DOHH2 (cell line): Measurements from ENCODE around the gene ATP10B.

Source experiments
- H3F3A ChIP-seq: fragments of 200-600 bp; sonication (generic), shearing (Covaris generic); 2 replicates; pipeline ENCODE4 v1.6.0; 2016; ENCODE audit warnings: antibody characterized with exemption, mild to moderate bottlenecking; ENCODE audit not compliant: control insufficient read depth, insufficient read depth
- H3K27ac ChIP-seq: fragments of 200-600 bp; sonication (generic); 2 replicates; pipeline ENCODE4 v1.5.1; 2014; ENCODE audit warnings: low read depth, mild to moderate bottlenecking, low read length, moderate library complexity
- H3K27me3 ChIP-seq: fragments of 200-600 bp; sonication (generic); 2 replicates; pipeline ENCODE4 v1.6.1; 2014; ENCODE audit warnings: mild to moderate bottlenecking, low read length, mixed read lengths; ENCODE audit not compliant: control insufficient read depth
- H3K36me3 ChIP-seq: fragments of 200-600 bp; sonication (generic); 2 replicates; pipeline ENCODE4 v1.6.1; 2014; ENCODE audit warnings: mild to moderate bottlenecking, low read length, moderate library complexity, mixed read lengths; ENCODE audit not compliant: control insufficient read depth
- H3K4me1 ChIP-seq: fragments of 200-600 bp; sonication (generic); 2 replicates; pipeline ENCODE4 v1.6.1; 2014; ENCODE audit warnings: mild to moderate bottlenecking, low read length, mixed read lengths; ENCODE audit not compliant: control insufficient read depth
- H3K4me2 ChIP-seq: fragments of 200-600 bp; sonication (generic); 2 replicates; pipeline ENCODE4 v1.6.0; 2014; ENCODE audit warnings: mild to moderate bottlenecking, low read length, moderate library complexity
- H3K4me3 ChIP-seq: fragments of 200-600 bp; sonication (generic); 2 replicates; pipeline ENCODE4 v1.5.1; 2014; ENCODE audit warnings: mild to moderate bottlenecking, low read length, mixed read lengths
- H3K79me2 ChIP-seq: fragments of 200-600 bp; sonication (generic); 2 replicates; pipeline ENCODE4 v1.6.1; 2014; ENCODE audit warnings: mild to moderate bottlenecking, low read length, mixed read lengths; ENCODE audit not compliant: control insufficient read depth
- H3K9me2 ChIP-seq: fragments of 200-600 bp; sonication (generic); replicated peaks from 2 replicates; pipeline ENCODE4 v1.6.1; 2014; ENCODE audit warnings: mild to moderate bottlenecking, low read length, mixed read lengths; ENCODE audit not compliant: control insufficient read depth
- H3K9me3 ChIP-seq: fragments of 200-600 bp; sonication (generic); 2 replicates; pipeline ENCODE4 v1.6.1; 2014; ENCODE audit warnings: antibody characterized with exemption, low read length, mixed read lengths; ENCODE audit not compliant: control insufficient read depth, insufficient read depth
- H4K20me1 ChIP-seq: fragments of 200-600 bp; sonication (generic); 2 replicates; pipeline ENCODE4 v1.6.0; 2014; ENCODE audit warnings: low read depth, mild to moderate bottlenecking, antibody characterized with exemption, low read length, moderate library complexity; ENCODE audit not compliant: control insufficient read depth, insufficient read depth
- EZH2phosphoT487 ChIP-seq: fragments of 200-600 bp; sonication (generic); IDR thresholded peaks from 2 replicates; pipeline ENCODE4 v1.6.1; 2017; ENCODE audit warnings: borderline replicate concordance, mild to moderate bottlenecking, antibody characterized with exemption, low read length, moderate library complexity, mixed read lengths
- TF ChIP-seq, protein P1 (sequence below): fragments of 200-600 bp; sonication (generic); IDR thresholded peaks from one replicate; pipeline ENCODE4 v1.5.1; 2014; ENCODE audit warnings: antibody characterized with exemption, mild to moderate bottlenecking, low read depth, low read length; ENCODE audit not compliant: poor library complexity, severe bottlenecking

ATP10B gene

DNA sequence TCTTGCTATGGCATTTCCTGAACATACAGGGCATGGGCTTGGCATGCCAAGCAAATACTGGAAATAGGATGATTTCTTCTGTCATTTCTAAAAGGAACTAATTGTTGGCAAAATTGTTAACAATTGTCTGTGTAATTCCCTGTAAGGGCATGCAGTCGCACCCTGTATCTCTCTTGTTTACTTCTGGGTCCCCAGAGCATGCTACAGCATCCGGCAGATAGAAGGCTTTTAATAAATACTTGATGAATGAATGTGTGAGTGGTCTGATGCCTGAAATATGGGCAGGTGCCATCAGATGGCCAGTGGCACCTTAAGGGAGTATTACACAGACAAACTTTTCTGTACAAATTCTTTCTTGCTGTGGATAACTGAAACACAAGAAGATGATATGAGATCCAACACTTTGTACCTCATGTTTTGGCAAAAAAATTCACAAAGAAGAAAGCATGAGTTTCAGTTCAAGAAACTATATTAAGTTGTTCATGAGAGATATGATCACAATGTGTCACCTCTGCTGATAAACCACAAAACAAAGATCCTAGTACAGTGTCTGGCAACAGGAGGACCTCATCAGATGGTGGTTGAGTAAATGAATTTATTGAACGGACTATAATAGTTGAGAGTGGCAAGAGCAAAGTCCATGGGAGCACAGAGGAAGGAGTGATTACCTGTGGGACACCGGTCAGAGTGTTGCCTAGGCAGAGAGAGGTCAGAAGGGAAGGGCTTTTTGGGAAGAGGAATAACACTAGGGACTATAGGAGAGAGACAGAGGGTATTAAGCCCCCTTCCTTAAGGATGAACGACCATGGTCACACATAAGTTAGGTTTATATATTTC, 194.2 kb downstream of the ATP10B start:
- Histone ChIP-seq H3K27ac (no peak overlapping the region), H3K4me1 (peaks cover 5% of the 10 kb centered on the region; the same call in 1 of the 2 replicates), H3K27me3 (no peaks in the 10 kb centered on the region), H3K36me3 (no peaks in the 10 kb centered on the region), H4K20me1 (no peaks in the 10 kb centered on the region), H3K4me3 (no peak overlapping the region), H3F3A (no peaks in the 10 kb centered on the region), H3K9me2 (no peaks in the 10 kb centered on the region), H3K79me2 (no peaks in the 10 kb centered on the region), H3K4me2 (no peak overlapping the region), H3K9me3 (no peaks in the 10 kb centered on the region)
- TF ChIP-seq, protein P1, sequence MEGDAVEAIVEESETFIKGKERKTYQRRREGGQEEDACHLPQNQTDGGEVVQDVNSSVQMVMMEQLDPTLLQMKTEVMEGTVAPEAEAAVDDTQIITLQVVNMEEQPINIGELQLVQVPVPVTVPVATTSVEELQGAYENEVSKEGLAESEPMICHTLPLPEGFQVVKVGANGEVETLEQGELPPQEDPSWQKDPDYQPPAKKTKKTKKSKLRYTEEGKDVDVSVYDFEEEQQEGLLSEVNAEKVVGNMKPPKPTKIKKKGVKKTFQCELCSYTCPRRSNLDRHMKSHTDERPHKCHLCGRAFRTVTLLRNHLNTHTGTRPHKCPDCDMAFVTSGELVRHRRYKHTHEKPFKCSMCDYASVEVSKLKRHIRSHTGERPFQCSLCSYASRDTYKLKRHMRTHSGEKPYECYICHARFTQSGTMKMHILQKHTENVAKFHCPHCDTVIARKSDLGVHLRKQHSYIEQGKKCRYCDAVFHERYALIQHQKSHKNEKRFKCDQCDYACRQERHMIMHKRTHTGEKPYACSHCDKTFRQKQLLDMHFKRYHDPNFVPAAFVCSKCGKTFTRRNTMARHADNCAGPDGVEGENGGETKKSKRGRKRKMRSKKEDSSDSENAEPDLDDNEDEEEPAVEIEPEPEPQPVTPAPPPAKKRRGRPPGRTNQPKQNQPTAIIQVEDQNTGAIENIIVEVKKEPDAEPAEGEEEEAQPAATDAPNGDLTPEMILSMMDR, result no peak
- TF ChIP-seq EZH2phosphoT487, result no peak

DNA sequence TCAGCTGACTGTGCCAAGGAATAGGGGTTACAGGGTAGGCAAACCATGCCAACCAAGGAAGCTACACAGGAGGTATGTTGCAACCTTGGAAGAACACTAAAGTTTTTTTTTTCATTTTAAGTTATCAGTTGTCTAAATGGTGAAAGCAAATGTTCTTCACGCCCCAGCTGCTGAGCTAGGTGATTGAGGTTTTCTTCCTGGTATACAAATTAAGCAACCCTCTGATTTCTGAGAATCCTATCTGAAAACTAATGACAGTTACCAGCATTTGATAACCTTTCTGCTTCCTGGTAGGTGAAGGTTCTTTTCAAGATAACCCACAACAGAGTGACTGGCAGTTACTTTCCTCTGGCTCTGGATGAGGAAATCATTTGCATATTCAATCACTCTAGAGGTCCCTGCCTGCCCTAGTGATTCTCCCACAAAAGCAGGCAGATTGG, 194.9 kb downstream of the ATP10B start:
- TF ChIP-seq, protein P1, result no peak
- TF ChIP-seq EZH2phosphoT487, result no peak
- H3K27ac ChIP-seq, result no peak overlapping the region
- no peak overlapping the region for H3K4me2 ChIP-seq

DNA sequence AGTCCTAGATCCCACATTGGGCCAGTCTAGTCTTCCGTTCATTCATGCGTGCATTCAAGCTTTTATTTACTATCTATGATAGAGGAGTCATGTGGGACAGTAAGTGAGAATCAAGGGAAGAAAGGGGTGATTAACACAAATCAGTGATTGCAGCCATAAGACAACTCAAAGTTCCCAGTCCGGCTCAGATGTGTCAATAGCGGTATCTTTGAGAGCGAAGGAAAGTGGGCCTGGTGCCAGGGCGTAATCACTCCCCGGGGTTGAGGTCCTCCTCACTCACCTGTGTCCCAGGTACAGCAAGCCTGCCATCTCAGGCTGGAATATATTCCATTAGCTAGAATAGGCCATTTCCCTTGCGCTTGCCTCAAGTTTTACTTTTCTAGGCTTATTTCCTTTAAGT, 196.3 kb downstream of the ATP10B start:
- no peaks in the 10 kb centered on the region for H3K36me3 ChIP-seq
- H4K20me1 ChIP-seq, result no peaks in the 10 kb centered on the region
- no peaks in the 10 kb centered on the region for H3K9me2 ChIP-seq
- no peaks in the 10 kb centered on the region for H3F3A ChIP-seq
- no peaks in the 10 kb centered on the region for H3K9me3 ChIP-seq
- H3K4me3 ChIP-seq, result no peak overlapping the region
- H3K4me1 ChIP-seq, result peaks cover 5% of the 10 kb centered on the region; the same call in 1 of the 2 replicates
- H3K27me3 ChIP-seq, result no peaks in the 10 kb centered on the region
- no peaks in the 10 kb centered on the region for H3K79me2 ChIP-seq
- no peak for TF ChIP-seq EZH2phosphoT487
- TF ChIP-seq, protein P1, result no peak
- H3K27ac ChIP-seq, result no peak overlapping the region
- no peak overlapping the region for H3K4me2 ChIP-seq

More for the DNA sequence above, 194.9 kb downstream of the ATP10B start:
- Histone ChIP-seq H3K4me1 (peaks cover 5% of the 10 kb centered on the region; the same call in 1 of the 2 replicates), H3K36me3 (no peaks in the 10 kb centered on the region), H3K27me3 (no peaks in the 10 kb centered on the region), H3K79me2 (no peaks in the 10 kb centered on the region), H3K4me3 (no peak overlapping the region), H4K20me1 (no peaks in the 10 kb centered on the region), H3F3A (no peaks in the 10 kb centered on the region), H3K9me2 (no peaks in the 10 kb centered on the region), H3K9me3 (no peaks in the 10 kb centered on the region)
